Activated effector memory CD4-positive, alpha-beta T cell treated with Interleukin-2 at 50 U/mL for 16 hours (primary cell): Measurements from ENCODE around the gene CST5.
"Not testable (repeated sequence)": the region's sequence is repeated elsewhere in the genome, so short reads cannot be mapped to it uniquely, and the experiment has no call there.

Source experiments
- DNase-seq: peaks from one replicate; pipeline ENCODE4 v3.0.0-alpha.2; 2020

The CST5 gene, protein sequence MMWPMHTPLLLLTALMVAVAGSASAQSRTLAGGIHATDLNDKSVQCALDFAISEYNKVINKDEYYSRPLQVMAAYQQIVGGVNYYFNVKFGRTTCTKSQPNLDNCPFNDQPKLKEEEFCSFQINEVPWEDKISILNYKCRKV

DNA sequence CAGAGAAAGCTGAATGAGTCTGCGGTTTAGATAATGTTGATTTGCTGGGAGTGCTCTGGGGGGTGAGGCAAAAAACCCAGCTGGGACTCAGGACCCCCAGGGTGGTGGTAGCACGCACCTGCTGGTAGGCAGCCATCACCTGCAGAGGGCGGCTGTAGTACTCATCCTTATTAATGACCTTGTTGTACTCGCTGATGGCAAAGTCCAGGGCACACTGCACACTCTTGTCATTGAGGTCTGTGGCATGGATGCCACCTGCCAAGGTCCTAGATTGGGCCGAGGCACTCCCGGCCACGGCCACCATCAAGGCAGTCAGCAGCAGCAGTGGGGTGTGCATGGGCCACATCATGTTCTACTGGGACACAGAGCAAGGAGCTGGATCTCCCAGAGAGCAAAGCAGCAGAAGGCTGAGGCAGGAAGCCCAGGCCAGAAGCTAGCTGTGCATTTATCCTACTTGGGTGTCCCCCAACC, at the start of gene CST5:
Gene CST5 (minus strand): TSS at position 421 of the 471 bp plus-strand sequence. CDS start 72 bp downstream, at position 349.
- DNase-seq: no peak

DNA sequence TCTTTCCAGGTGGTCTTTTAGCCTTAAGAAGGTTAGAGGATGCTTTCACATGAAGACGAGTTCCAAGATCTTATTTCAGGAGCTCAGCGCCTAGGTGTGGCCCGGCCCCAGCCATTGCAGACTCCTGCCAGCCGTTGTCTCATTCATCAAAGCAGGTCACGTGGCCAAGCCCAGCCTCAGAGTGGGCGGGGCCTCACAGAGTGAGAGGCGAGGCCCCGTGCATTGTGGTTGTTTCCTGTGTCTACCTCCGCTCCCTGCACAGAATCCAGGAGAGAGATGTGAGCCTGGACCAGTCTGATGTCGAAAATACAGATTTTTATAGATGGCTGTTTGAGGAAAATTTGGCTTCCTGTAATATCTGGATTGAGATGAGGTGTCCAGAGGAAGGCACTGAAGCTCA, 49.2 kb upstream of the CST5 start:
- peak; percentile 33 for DNase-seq

DNA sequence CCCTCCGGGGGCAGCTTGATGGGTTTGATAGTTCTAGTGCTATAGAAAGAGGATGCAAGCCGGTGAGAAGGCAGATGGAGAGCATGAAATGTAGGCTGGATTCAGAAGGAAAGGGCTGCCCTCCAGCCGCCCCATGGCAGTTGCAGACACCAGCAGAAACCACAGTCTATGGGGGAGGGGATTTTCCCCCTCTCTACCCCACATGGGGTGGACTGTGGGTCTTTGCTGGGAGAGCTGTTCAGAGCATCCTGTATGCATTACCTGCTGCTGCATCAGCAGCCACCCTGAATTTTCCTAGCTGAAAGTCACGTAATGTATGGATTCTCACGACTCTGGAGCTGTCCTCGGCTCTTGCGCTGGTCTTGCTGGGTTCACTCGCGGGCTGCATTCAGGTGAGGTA, 48.8 kb upstream of the CST5 start:
- no peak for DNase-seq

- DNase-seq: no peak
These were observed 47.7 kb upstream of the CST5 start for GRCh38 chr20:23926944-23927872.

DNA sequence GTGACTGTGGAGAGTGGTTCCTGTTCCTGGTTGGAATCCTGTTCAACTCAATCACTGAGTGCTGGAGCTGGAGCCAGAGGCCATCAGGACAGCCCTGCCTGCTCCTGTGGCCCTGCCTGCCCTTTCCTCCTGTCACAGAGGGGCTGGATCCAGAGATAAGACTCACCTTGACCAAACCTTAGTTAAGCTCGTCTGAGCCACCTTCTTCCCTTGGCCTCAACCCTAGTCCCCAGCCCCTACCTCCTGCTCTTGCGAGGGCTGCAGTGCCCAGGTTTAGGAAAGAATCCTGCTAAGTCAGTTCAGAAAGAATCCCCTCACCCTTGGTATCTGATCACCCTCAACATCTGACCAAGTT, 47.0 kb upstream of the CST5 start:
- DNase-seq: no peak

- no peak for DNase-seq
These were observed 46.4 kb upstream of the CST5 start for GRCh38 chr20:23925789-23926525.

DNA sequence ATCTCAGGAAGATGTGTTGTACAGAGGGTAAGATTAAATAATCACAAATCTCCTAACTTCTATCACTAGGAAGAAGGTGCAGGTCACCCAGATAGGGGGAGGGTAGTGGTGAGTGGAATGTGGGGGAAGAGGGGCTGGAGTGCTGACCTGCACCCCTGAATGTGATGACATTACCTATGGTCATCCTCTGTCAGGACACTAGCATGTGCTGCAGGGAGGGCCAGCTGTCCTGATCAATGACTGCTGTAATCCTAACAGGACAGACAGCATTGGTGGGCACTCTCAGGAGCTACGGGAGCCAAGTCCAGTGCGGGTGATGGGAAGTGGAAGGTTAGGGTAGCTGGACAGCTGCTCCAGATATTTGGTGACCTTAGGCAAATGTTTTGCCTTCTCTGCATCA, 45.2 kb upstream of the CST5 start:
- DNase-seq: no peak

DNA sequence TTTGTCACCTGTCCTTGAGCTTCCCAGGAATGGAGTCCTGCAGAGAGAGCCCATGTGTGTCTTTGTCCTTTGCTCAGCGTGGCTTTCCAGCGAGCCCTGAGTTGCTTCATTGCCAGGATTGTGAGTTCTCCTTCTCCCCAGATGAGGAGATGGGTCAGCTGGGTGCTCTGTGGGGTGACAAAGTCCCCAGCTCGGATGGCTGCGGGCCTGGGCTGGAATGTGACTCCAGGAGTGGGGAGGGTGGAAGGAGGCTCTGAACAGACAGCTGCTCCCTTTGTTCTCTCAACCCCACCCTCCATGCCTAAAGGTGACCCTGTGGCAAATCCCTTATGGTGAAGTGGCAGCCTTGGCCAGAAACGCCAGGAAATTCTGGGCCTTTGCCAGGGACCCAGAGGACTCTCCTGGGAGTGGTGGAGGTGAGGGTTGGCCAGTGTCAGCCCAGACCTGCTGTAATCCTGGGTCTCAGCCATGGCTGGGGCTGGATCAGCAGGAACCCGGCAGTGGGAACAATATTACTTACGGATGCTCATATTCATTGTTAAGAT, 44.4 kb upstream of the CST5 start:
- DNase-seq: no peak

GRCh38 chr20:23923311-23923710, 43.8 kb upstream of the CST5 start:
- DNase-seq: no peak

DNA sequence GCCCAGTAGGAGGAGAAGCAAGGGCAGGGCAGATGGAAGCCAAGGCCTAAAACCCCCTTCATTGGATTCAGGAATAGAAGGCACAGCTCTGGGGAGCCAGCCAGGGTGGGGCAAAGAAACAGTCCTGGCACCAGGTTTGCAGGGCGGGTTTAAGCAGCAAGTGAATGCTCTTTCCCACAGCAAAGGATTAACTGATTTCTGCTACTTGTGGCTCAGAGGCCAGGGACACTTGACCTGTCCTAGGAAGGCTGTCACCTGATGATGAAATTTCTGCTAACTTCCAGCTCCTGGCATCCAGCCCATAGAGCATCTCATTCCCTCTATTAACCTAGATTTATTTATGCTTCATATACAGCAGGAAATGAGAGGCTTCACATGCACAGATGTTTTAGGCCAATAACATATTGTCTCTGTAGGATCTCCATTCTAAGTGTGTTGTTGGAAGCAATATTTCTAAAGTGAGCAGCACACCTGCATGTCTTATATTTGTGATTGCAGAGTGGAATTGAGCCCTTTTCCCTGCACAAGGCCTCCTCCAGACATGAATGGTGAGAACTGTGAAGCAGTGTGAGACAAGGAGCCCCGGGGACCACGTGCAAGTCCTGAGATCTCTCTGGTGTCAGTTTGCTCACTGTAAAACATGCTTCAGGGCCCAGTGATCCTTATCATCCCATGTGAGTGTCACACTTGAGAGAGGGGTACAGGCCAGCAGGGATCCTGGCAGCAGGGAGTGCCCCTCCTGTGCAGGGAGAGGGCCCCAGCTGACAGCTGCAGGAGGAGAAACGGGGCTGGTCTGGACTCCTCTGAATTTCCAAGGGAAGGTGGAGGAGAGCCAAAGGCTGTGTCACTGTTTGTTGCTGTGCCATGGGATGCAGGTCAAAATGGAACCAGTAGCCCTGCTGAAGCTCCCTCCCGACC, 41.1 kb upstream of the CST5 start:
- DNase-seq: no peak

GRCh38 chr20:23918896-23919295, 39.3 kb upstream of the CST5 start:
- DNase-seq: no peak

GRCh38 chr20:23918101-23918862, 38.7 kb upstream of the CST5 start:
- DNase-seq: no peak

DNA sequence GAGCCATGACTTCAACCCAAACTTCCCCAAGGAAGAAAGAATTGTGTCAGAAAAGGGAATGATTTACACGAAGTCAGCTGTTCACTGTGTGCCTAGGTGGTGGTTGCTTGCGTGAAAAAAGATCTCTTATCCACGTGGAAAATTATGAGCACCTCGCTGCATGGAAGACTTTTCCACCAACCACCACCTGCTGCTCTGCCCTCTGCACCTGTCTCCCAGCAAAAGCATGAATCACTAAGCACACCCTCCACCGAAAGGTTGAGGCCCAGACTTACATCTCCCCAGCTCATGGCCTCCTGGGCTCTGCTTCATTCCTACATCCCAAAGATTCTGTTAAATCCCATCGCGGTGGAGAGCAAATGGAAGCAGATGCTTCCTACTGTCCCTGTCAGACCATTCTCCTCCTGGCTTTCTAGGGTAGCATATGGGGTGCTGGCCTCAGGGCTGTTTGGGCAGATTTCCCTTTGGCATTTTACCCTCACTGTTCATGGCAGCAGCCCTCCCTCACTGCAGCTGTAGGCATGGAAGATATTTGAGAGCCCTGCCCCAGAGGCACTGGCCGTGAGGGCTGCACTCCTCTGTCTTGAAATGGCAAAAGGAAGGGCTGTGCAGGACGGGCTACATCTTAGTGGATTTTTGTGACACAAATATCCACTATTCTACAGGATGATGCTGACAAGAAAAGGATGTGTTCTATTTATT, 37.6 kb upstream of the CST5 start:
- no peak for DNase-seq

GRCh38 chr20:23915844-23916243, 36.3 kb upstream of the CST5 start:
- no peak for DNase-seq

- not testable (repeated sequence) for DNase-seq
These were observed 34.9 kb upstream of the CST5 start for GRCh38 chr20:23914469-23914868.

GRCh38 chr20:23910210-23910609, 30.7 kb upstream of the CST5 start:
- DNase-seq: no peak

DNA sequence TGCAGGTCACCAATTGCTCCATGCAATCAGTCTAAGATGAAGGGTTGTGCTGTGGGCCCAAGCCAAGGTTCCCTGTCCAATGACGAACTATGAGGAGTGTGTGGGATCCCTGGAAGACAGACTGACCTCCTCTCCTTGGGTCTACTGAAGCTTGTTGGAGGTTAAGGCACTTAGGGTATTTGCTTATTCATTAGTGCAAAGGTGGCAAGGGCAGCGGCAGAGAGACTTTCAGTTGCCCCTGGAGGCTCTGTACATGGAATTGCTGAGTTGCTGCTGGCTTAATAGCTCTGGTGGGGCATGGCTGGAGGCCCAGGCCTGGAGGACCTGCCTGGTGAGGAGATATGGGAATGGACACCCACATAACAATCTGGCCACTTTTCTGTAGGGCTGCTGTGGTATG, 29.8 kb upstream of the CST5 start:
- DNase-seq: no peak

DNA sequence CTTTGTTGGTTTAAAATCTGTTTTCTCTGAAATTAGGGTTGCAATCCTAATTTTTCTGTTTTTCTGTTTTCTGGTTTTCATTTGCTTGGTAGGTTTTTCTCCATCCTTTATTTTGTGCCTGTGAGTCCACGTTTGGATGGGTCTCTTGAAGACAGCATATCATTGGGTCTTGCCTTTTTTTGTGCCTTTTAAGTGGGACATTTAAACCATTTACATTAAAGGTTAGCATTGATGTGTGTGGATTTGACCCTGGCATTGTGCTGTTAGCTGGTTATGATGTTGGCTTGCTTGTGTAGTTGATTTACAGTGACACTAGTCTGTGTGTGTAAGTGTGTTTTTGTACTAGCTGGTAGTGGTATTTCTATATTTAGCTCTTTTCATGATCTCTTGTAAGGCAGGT, 28.0 kb upstream of the CST5 start:
- no peak for DNase-seq

- peak; percentile 47 for DNase-seq
These were observed 22.8 kb upstream of the CST5 start for GRCh38 chr20:23902396-23902795.

GRCh38 chr20:23890867-23891266, 11.3 kb upstream of the CST5 start:
- not testable (repeated sequence) for DNase-seq

DNA sequence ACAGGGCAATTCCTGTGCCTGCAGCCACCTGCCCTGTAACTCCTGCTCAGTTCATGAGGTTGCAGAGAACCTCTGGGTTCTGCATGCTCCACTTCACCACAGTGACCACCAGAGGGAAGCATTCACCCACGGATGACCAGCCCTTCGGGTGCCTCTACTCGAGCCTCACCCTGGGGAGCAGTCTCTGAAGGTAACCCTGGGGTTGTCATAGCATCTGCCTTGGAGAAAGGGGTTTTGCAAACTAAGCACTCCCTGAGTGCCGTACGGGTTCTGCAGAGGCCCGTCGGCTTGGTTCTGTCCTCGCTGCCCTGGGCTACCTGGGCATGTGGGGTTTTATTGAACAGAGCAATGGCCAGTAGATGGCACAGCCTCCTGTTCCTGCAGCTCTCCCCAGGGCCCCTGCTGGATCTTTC, 10.2 kb upstream of the CST5 start:
- peak; percentile 47 for DNase-seq
